GM19397 (cell line): ENCODE measurements around the gene SEC24A.
"Not testable (repeated sequence)": the region's sequence is repeated elsewhere in the genome, so short reads cannot be mapped to it uniquely, and the experiment has no call there.

Source experiments
- ATAC-seq: cut with Tn5 transposase; IDR thresholded peaks from one replicate; pipeline ENCODE4 v1.9.1; 2021; ENCODE audit warnings: mild to moderate bottlenecking, moderate library complexity; ENCODE audit not compliant: unreplicated experiment

SEC24A gene

DNA sequence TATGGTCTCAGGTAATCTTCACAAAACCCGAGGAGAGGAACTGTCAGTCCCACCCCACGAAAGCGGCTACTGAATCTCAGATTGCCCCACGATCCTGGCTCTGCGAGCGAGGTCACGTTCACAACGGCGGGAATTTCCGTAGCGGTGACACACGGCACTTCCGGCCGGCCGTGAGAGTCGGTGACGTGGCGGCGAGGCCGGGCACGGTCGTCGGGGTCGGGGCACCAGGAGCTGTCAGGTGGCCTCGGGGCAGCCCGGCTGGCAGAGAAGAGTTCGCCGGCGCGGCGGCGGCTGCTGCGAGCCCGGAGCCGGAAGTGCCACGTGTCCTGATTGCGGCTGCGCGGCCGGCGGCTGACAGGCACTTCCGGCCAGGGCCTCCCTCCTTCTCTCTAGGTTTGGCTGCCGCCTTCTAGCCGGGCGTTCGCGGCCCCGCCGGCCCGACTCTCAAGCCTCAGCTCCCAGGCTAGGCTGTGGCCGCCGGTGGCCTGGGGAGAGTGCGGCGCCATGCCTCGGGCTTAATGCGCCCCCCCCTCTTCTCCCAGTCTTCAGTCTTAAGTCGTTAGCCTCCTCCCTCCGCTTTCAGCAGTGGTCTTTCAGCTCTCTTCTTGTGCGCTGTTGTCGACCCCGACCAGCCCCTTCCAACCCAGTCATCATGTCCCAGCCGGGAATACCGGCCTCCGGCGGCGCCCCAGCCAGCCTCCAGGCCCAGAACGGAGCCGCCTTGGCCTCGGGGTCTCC, at the start of gene SEC24A:
Gene SEC24A, plus strand, starts transcription at position 361 of the 738 bp plus-strand sequence. Its CDS starts 292 bp downstream, at position 653.
- ATAC-seq = peak; percentile 83

DNA sequence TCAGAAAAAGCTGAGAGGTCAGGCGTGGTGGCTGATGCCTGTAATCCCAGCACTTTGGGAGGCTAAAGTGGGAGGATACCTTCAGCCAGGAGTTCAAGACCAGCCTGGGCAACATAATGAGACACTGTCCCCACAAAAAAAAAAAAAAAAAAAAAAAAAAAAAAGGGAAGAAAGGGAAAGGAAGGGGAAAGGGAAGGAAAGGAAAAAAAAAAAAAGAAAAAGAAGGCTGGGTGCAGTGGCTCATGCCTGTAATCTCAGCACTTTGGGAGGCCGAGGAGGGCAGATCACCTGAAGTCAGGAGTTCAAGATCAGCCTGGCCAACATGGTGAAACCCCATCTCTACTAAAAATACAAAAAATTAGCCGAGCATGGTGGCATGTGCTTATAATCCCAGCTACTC, 48.8 kb upstream of the SEC24A start:
- not testable (repeated sequence) for ATAC-seq

DNA sequence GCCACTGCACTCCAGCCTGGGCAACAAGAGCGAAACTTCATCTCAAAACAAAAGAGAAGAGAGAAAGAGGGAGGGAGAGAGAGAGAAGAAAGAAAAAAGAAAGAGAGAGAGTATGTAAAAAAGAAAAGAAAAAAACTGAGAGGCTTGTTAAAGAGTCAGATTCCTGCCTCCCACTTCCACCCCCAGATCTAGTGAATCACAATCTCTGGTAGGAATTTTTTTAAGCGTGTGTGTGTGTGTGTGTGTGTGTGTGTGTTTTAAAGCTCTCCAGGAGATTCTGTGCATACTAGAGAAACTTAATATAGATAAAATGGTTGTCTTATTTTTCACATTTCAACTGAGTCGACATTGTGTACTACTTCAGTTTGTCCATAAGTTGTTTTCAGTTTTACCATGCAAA, 48.0 kb upstream of the SEC24A start:
- no peak for ATAC-seq

DNA sequence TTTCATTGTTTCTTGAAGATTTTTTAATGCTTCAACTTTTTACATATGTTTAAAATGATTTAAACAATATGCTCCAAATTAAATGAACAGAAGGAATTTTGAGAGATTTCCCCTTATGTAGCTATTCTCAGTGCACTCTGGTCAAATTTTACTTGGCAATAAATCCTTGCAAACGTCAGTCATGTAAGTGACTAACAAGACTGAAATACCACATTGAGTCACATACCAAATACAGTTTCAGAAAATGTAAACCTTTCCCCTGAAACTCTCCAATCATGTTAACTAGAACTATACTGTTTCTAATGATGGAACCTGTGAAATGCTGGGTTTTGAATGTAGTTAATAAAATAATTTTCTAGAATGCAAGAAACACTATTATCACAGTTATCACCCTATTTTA, 45.5 kb upstream of the SEC24A start:
- ATAC-seq = no peak

DNA sequence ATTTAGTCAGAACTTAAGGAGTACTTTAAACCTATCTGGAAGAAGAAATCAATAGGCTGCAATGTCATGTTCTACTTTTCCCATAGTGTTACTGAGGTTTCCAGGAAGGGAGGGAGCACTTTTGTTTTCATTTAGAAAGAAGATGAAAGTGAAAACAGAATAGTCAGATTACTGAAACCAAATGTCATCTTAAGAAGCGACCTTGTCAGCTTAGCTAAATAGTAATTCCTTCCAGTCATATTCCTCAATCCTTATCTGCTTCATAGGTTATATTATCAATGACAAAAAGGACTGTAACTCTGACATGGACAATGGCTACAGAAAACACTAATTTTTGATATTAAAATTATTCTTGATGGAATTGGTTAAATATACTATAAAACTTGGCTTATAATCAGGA, 43.7 kb upstream of the SEC24A start:
- ATAC-seq = no peak

DNA sequence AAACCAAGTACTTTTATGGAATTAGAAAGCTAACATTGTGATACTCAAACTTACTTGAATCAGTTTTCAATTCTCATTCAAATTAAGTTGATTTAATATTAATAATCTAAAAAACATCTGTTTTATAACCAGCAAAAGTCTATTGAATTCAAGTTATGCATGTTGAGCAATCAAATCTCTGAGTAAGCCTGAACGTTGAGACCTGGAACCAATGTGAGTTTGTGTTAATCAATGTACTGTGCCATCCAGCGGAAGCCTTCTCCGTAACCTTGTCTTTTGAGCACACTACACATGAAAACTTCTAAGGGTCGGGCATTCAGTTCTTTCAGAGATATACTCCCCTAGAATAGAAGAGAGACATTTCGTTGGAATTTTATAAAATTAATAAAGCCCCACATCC, 41.9 kb upstream of the SEC24A start:
- ATAC-seq = no peak

DNA sequence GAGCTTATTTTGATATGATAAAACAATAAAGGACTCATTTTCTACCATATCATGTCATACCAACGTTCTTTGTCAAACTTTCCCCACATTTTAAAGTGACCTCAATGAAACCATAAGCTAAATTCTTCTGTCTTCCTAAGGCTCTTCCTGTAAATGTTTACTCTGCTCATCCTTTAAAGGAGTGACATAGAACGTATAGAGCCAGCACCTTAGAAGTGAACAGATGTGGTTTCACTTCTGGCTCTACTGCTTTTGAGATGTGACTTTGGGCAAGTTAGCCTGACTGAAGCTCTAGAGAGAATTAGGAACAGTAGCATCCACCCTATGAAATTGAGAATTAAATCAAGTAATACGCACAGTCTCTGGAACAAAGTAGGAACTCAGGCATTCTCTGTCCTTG, 40.0 kb upstream of the SEC24A start:
- no peak for ATAC-seq

DNA sequence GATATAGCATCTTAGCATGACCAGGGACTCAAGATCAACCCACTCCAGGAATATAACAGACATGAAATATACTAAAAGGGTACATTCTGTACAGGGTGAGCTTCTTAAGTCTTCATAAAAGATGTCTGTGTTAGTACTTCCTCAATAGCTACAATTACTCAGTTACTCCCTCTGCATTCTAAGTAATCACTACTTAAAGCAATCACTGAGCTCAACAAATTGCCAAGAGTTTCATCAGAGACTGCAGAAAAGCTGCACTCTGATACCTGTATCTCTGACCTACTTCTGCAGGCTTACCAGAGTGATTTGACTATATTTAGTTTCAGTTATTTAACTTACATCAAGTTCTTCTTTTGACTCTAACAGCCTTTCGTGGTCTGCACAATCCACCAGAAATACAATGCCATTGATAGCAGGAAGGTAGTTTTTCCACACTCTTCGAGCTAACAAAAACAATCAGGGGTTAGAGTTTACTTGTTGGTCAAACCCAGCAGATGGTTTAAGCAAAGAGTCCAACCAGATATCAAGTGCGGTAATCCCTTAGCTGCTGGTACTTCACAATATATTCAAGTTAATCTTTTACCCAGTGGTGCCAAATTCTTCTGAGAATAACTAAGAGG, 39.2 kb upstream of the SEC24A start:
- peak; percentile 60 for ATAC-seq

DNA sequence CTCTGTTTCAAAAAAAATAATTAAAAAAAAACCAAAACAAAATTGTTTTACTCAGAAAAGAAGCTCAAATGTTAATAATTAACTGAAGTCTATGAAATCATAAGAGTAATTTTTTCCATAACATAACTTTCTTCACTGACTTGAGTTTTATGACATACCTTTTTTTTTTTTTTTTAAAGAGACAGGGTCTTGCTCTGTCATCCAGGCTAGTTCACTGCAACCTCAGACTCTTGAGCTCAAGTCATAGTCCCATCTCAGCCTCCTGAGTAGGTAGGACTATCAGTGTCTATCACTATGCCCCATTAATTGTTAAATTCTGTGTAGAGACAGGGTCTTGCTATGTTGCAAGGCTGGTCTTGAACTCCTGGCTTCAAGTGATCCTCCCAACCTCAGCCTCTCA, 37.9 kb upstream of the SEC24A start:
- no peak for ATAC-seq

DNA sequence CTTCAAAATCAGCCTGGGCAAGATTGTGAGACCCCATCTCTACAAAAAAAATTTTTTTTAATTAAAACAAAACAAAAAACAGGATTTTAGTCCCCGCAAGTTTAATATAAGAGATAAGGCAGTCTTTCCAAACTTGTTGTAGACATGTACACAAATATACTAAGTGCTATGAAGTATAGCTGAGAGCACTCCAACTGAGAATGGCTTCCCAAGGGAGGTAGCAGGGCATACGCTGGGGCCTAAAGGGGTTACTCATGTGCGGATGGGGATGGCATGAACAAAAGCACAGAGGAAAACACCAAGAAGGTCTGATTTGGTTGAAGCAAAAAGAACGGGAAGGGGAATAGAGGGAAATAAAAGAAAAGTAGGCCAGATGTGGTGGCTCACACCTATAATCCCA, 37.1 kb upstream of the SEC24A start:
- no peak for ATAC-seq

DNA sequence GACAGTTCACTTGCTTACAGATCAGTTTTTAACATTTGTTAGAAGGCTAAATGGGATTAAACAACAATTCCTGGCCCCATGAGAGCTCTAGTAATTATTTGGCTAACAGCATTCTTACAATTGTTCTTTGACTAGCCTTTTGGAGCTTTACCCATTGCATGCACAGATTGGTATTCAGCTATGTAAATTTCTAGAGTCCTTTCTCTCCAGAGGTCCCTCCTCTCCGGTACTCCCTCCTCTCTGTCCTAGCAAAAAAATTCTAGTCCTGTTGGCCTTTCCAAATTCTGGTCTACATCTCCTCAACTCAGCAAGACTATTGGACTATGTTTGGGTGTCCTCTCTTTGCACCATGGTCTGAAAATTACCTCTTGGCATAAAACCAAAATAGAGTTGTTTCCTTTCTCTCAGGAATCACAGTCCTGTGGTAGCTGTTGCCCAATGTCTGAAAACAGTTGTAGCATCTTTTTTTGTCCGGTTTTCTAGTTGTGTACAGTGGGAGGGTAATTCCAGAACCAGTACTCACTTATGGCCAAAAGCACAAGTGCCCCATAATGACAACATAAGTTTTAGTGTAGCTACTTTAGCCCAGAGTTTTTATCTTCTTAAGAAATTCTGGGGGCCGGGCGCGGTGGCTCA, 34.0 kb upstream of the SEC24A start:
- no peak for ATAC-seq

DNA sequence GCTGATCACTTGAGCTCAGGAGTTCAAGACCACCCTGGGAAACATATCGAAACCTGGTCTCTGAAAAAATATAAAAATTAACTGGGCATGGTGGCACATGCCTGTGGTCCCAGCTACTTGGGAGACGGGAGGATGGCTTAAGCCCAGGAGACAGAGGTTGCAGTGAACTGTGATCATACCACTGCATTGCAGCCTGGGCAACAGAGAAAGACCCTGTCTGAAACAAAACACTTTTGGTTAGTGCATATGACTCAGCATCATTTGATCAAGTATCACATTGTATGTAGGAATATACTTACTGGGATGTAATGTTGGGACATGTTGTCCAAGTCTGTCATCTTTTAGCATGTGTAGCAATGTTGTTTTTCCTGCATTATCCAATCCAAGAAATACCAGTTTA, 28.0 kb upstream of the SEC24A start:
- no peak for ATAC-seq

DNA sequence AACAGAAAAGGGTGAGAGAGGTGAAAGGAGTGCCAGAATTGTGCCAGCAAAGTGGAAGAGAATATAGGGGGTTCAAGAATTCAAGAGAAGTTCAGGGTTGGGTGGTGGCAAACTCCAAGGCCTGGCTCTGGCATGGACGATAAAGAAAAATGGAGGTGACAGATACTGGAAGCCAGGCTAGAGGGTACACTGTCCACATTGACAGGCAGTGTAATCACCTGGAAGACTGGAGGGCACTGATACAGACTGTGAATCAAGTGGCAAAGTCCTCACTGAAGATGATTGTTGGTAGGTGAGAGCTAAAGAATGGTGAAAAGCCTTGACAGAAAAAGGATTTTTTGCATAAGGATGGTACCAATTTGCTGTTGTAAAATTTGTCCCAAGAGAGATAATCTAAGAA, 23.0 kb upstream of the SEC24A start:
- ATAC-seq = no peak

DNA sequence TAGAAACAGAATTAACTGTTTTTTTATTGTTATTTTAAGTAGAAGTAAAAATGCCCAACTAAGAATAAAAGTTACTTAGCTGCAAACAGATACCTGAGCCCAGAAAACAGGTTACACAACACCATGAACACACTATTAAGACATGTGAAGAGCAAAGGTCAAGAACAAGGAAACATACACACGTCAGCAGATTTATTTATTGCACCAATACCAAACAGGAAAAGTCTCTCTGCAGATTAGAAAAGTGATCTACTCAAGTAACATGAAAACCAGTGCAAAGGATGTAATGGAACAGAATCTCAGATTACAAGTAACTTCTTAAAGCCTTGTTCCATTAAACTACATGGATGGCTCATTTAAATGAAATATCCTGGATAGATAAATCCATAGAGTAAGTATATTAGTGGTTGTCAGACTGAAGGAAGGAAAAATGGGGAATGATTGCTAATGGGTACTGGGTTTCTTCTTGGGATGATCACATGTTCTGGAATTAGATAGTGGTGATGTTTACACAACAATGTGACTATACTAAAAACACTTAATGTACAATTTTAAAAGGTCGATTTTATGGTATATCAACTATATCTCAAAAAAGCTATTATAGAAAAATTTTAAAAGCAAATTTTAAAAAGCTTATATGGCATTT, 22.1 kb upstream of the SEC24A start:
- ATAC-seq = no peak

DNA sequence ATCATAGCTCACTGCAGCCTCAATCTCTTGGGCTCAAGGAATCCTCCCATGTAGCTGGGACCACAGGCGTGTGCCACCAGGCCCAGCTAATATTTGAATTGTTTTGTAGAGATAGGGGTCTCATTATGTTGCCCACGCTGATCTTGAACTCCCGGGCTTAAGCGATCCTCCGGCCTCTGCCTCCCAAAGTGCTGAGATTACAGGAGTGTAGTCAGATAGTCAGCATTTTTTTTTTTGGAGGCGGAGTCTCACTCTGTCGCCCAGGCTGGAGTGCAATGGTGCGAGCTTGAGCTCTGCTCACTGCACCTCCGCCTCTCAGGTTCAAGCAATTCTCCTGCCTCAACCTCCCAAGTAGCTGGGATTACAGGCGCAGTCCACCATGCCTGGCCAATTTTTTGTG, 14.4 kb upstream of the SEC24A start:
- ATAC-seq = no peak

DNA sequence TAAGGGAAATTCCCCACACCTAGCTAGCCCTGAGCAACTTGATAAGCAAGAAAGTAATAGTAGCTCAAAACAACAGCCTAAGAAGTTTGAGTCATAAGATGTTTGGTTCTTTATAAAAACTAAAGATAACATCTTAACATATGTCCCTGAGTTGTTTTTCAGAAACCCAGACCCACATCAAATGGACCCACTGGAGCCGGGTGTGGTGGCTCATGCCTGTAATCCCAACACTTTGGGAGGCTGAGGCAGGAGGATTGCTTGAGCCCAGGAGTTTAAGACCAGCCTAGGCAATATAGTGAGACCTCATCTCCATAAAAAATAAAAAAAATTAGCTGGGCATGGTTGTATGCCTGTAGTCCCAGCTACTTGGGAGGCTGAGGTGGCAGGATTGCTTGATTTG, 13.2 kb upstream of the SEC24A start:
- ATAC-seq = not testable (repeated sequence)

DNA sequence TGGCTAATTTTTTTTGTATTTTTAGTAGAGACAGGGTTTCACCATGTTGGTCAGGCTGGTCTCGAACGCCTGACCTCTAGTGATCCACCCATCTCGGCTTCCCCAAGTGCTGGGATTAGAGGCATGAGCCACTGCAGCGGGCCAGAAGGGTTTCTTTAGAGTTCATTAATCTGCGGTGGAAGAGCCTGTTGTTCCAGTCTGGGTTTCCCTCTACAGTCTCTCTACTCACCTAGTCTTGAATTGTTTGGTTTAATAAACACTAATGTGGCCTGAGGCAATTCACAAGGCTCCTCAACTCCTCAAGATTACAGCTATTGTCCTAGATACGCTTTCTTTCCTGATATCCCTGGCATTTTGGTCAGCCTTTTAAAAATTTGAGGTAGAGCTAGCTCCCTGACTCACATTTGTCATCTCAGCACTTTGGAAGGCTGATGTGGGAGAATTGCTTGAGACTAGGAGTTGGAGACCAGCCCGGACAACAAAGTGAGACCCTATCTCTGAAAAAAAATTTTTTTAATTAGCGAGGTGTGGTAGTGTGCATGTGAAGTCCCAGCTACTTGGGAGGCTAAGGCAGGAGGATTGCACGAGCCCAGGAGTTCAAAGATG, 11.4 kb upstream of the SEC24A start:
- no peak for ATAC-seq

DNA sequence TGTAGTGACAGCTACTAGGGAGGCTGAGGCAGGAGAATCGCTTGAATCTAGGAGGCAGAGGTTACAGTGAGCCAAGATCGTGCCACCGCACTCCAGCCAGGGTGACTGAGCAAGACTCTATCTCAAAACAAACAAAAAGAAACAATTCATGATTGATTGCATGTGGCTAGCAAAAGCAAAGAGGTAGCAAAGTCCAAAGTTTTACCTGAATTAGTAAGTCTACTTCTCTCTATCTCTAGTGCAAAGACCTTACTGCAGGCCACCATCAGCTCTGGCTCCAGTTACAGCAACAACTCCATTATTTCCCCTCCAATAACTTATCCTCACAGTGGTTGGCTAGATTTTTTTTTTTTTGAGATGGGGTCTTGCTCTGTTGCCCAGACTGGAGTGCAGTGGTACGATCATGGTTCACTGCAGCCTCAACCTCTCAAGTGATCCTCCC, 9.8 kb upstream of the SEC24A start:
- ATAC-seq = no peak

DNA sequence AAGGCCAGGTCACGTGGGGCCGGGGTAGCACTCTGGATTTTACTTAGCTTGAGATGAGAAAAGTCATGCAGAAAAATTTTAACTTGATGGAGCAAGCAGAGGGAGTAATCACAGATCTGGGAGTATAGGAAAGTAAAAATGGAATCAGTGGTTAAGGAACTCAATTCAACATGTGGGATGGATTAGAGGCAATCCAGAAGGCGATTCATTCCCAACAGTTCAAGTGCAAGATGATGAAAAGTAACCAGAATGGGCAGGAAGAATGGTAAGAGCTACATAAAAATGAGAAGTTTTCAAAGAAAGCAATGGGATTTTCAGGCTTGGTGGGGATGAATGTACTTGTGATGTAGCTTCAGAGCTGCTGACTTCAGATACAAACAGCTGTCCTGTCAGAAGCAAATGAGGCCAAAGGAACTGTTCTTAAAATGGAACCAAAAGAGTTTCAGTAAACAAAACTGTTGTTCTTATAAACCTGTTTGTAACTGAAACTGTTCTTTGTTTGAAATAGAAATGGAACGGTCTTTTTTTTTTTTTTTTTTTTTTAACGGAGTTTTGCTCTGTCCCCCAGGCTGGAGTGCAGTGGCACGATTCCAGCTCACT, 5.6 kb upstream of the SEC24A start:
- ATAC-seq = no peak

DNA sequence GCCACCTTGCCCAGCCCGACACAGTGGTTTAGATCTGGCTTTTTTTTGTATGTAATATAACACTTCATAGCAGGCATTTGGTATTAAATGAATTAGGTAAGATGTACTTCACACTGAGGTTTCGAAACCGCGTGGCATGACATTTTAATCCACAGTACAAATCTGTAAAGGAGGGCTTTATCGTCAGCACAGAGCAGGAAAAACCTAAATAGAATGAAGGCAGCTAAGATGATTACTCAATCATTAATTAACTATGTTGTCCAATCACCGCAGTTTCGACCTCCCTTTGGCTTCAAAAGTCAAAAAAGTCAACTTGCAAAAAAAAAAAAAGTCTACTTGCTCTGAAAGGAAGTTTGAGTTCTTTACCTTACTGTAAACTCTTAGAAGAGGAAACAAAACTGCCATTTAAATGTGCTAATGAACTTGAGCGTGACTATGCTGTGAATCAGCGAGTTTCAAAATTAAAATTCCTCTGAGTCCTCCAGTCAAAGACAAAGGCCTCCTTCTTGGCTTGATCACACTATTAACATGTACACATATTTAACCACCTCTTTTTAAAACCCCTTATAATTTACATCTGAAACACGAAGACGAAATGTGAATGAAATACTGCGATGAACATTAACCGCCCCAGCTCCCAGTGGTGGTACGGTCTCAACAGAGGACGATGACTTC, 698 bp upstream of the SEC24A start:
- peak; percentile 39 for ATAC-seq
